ENCODE measurements around the gene SCUBE1. TPM values are rescaled to one million over a fixed set of nuclear protein-coding genes. Genes with fewer than 3 reads are reported as not detected.

The SCUBE1 gene
- polyA plus RNA-seq, 1 of the 3 experiments (the other 2 are of a cell fraction): 0.56 TPM

- TF ChIP-seq EP300 (IDR thresholded peaks at IDR 0.05; ENCODE audit: borderline replicate concordance in 1 of 2, low read depth in 1 of 2, low read length in 1 of 2) (no peak), TCF12 (IDR thresholded peaks at IDR 0.05) (no peak)
- ChIA-PET CTCF (no interaction called here), POLR2A (no interaction called here)
- Histone ChIP-seq H3K79me2 (ENCODE audit: insufficient read depth) (peaks cover 42% of the 10 kb centered on the region), H3K4me3 (ENCODE audit: low read depth in 2 of 2, low read length in 1 of 2) (no peak overlapping the region), H4K20me1 (ENCODE audit: insufficient read depth) (peaks cover 4% of the 10 kb centered on the region; the same call in 1 of the 2 replicates), H3K4me2 (no peak overlapping the region), H3K9me2 (no peaks in the 10 kb centered on the region), H3K36me3 (replicated peaks in 1 of 2; ENCODE audit: control insufficient read depth in 1 of 2, insufficient read depth in 2 of 2, low read length in 1 of 2) (no peaks in the 10 kb centered on the region), H3K9me3 (no peaks in the 10 kb centered on the region), H3K9ac (no peak overlapping the region), H3K27ac (ENCODE audit: low read depth in 2 of 2, low read length in 1 of 2) (no peak overlapping the region), H3F3A (replicated peaks; ENCODE audit: insufficient read depth) (no peaks in the 10 kb centered on the region), H3K4me1 (ENCODE audit: control insufficient read depth in 1 of 2, insufficient read depth in 2 of 2, low read depth in 1 of 2, low read length in 1 of 2) (peaks cover 0 to 2% of the 10 kb centered on the region in 2 experiments; a peak in 1 of 4 replicates), H3K27me3 (ENCODE audit: insufficient read depth) (no peaks in the 10 kb centered on the region), H2AFZ (ENCODE audit: low read depth) (no peak overlapping the region)
- DNase-seq: no peak
- 80% methylated on average over 8 of the region's 9 CpGs for WGBS (ENCODE audit: low lambda C conversion rate)
Measured at GRCh38 chr22:43153899-43154298, 189.3 kb downstream of the SCUBE1 start.

GRCh38 chr22:43152357-43153071 lies 190.7 kb downstream of the SCUBE1 start:
- Histone ChIP-seq H3K9ac (peak overlapping the region; percentile 71), H3K27me3 (ENCODE audit: insufficient read depth) (no peaks in the 10 kb centered on the region), H3K79me2 (ENCODE audit: insufficient read depth) (peaks cover 34% of the 10 kb centered on the region), H3F3A (replicated peaks; ENCODE audit: insufficient read depth) (no peaks in the 10 kb centered on the region), H3K9me3 (no peaks in the 10 kb centered on the region), H3K36me3 (replicated peaks in 1 of 2; ENCODE audit: control insufficient read depth in 1 of 2, insufficient read depth in 2 of 2, low read length in 1 of 2) (no peaks in the 10 kb centered on the region), H4K20me1 (ENCODE audit: insufficient read depth) (peaks cover 4% of the 10 kb centered on the region; the same call in 1 of the 2 replicates), H2AFZ (ENCODE audit: low read depth) (no peak overlapping the region), H3K9me2 (no peaks in the 10 kb centered on the region), H3K4me1 (ENCODE audit: control insufficient read depth in 1 of 2, insufficient read depth in 2 of 2, low read depth in 1 of 2, low read length in 1 of 2) (peaks cover 0 to 2% of the 10 kb centered on the region in 2 experiments; a peak in 1 of 4 replicates), H3K4me3 (ENCODE audit: low read depth in 2 of 2, low read length in 1 of 2) (peak overlapping the region; percentile 59 to 60), H3K27ac (ENCODE audit: low read depth in 2 of 2, low read length in 1 of 2) (peak overlapping the region; percentile 46 to 79), H3K4me2 (peak overlapping the region; percentile 89)
- WGBS (ENCODE audit: low lambda C conversion rate): 9% methylated on average over 6 of the region's 22 CpGs
- POLR2A ChIA-PET: no interaction called here
- DNase-seq: peak; percentile 68
- CTCF ChIA-PET: no interaction called here
- TF ChIP-seq TAF1 (IDR thresholded peaks at IDR 0.05; ENCODE audit: borderline replicate concordance, low read depth, low read length) (no peak), MAX (IDR thresholded peaks at IDR 0.05; ENCODE audit: low read depth) (0 out of 2 replicates have a peak, but pooled peaks have one; percentile 20), MXI1 (IDR thresholded peaks at IDR 0.05; ENCODE audit: low read depth, low read length) (peak; percentile 78)

- no peak overlapping the region for H2AFZ ChIP-seq (ENCODE audit: low read depth)
- peaks cover 4% of the 10 kb centered on the region; the same call in 1 of the 2 replicates for H4K20me1 ChIP-seq (ENCODE audit: insufficient read depth)
- WGBS (ENCODE audit: low lambda C conversion rate): no CpG with 5 or more reads among the region's 18 CpGs
- no peak for DNase-seq
- H3K27me3 ChIP-seq (ENCODE audit: insufficient read depth): no peaks in the 10 kb centered on the region
- H3K36me3 ChIP-seq (replicated peaks in 1 of 2; ENCODE audit: control insufficient read depth in 1 of 2, insufficient read depth in 2 of 2, low read length in 1 of 2): no peaks in the 10 kb centered on the region
- peak overlapping the region; percentile 89 for H3K4me2 ChIP-seq
- H3K9me2 ChIP-seq: no peaks in the 10 kb centered on the region
- peaks cover 34% of the 10 kb centered on the region for H3K79me2 ChIP-seq (ENCODE audit: insufficient read depth)
- peak overlapping the region; percentile 71 for H3K9ac ChIP-seq
- ChIA-PET POLR2A (no interaction called here), CTCF (no interaction called here)
- peaks cover 0 to 2% of the 10 kb centered on the region in 2 experiments; a peak in 1 of 4 replicates for H3K4me1 ChIP-seq (ENCODE audit: control insufficient read depth in 1 of 2, insufficient read depth in 2 of 2, low read depth in 1 of 2, low read length in 1 of 2)
- H3K27ac ChIP-seq (ENCODE audit: low read depth in 2 of 2, low read length in 1 of 2): peak overlapping the region; percentile 46 to 79; a peak in 3 of 4 replicates
- H3F3A ChIP-seq (replicated peaks; ENCODE audit: insufficient read depth): no peaks in the 10 kb centered on the region
- TF ChIP-seq USF2 (IDR thresholded peaks at IDR 0.05; ENCODE audit: borderline replicate concordance, low read depth, low read length) (no peak), FOXM1 (IDR thresholded peaks at IDR 0.05; ENCODE audit: low read depth) (no peak), TCF12 (IDR thresholded peaks at IDR 0.05) (no peak), PBX3 (IDR thresholded peaks at IDR 0.05) (no peak), SIN3A (IDR thresholded peaks at IDR 0.05; ENCODE audit: borderline replicate concordance, low read depth, low read length) (no peak), FOSL2 (IDR thresholded peaks at IDR 0.05; ENCODE audit: borderline replicate concordance, low read depth) (no peak)
- H3K9me3 ChIP-seq: no peaks in the 10 kb centered on the region
- peak overlapping the region; percentile 59 to 60 for H3K4me3 ChIP-seq (ENCODE audit: low read depth in 2 of 2, low read length in 1 of 2)
Measured at GRCh38 chr22:43152003-43152356, 191.2 kb downstream of the SCUBE1 start.

All from SK-N-SH (cell line).